IMR-90 (cell line): ENCODE data around the gene RHEX. TPM values are rescaled to one million over a fixed set of nuclear protein-coding genes. Genes with fewer than 3 reads are reported as not detected.

Experiments used
- ATAC-seq: fragments of 200-7000 bp; cut with Tn5 transposase; 2 replicates; pipeline ENCODE4 v1.9.1; 2020; ENCODE audit warnings: low read depth, mild to moderate bottlenecking, moderate library complexity
- BruUV-seq: library from RNA; stranded (reverse); fragments of 400-500 nt; replicated peaks from 2 replicates; lab custom pipeline; 2021; lab: Mats Ljungman, UMichigan
- CTCF ChIA-PET: fragments of 300-600 bp; formaldehyde crosslinking; extraction: SDS; loops from one replicate; lab custom pipeline; 2021; ENCODE audit warnings: antibody characterized with exemption; lab: Yijun Ruan, JAX
- POLR2A ChIA-PET: fragments of 300-600 bp; sonication (Branson Sonifier 250); formaldehyde crosslinking; loops from one replicate; lab custom pipeline; 2022; ENCODE audit warnings: antibody characterized with exemption; ENCODE audit not compliant: unreplicated experiment; lab: Charles Lee
- DNase-seq: peaks from one replicate; pipeline ENCODE4 v3.0.0; 2013
- H2AFZ ChIP-seq: replicated peaks from 2 replicates; pipeline ENCODE3; 2013; ENCODE audit warnings: low read length, mild to moderate bottlenecking; ENCODE audit not compliant: poor library complexity
- H2AK5ac ChIP-seq: 2 replicates; pipeline ENCODE4 v1.6.1; 2013; ENCODE audit warnings: low read depth, low read length, inconsistent platforms
- H2AK9ac ChIP-seq: replicated peaks from 2 replicates; pipeline ENCODE3; 2013; ENCODE audit warnings: mild to moderate bottlenecking, low read depth, low read length, moderate library complexity; ENCODE audit not compliant: poor library complexity
- H2BK120ac ChIP-seq: 2 replicates; pipeline ENCODE4 v1.6.1; 2013; ENCODE audit warnings: low read depth, low read length, inconsistent platforms
- H2BK15ac ChIP-seq: 3 replicates; pipeline ENCODE4 v1.6.1; 2013; ENCODE audit warnings: low read depth, low read length, inconsistent platforms
- H2BK20ac ChIP-seq: 2 replicates; pipeline ENCODE4 v1.6.1; 2013; ENCODE audit warnings: low read depth, mild to moderate bottlenecking, inconsistent platforms, low read length, moderate library complexity
- H2BK5ac ChIP-seq: 2 replicates; pipeline ENCODE4 v1.6.1; 2013; ENCODE audit warnings: mild to moderate bottlenecking, low read depth, low read length, inconsistent platforms; ENCODE audit not compliant: poor library complexity, severe bottlenecking
- H3K14ac ChIP-seq: replicated peaks from 2 replicates; pipeline ENCODE4 v1.6.1; 2013; ENCODE audit warnings: low read depth, low read length, inconsistent platforms
- H3K18ac ChIP-seq: 2 replicates; pipeline ENCODE4 v1.6.1; 2013; ENCODE audit warnings: low read depth, low read length, control low read depth
- H3K23ac ChIP-seq: 2 replicates; pipeline ENCODE4 v1.6.1; 2013; ENCODE audit warnings: low read depth, low read length, inconsistent platforms
- H3K27ac ChIP-seq: 2 replicates; pipeline ENCODE4 v1.5.1; 2013; ENCODE audit warnings: mild to moderate bottlenecking, control low read depth, low read length; ENCODE audit not compliant: insufficient read depth
- H3K27me3 ChIP-seq: 2 replicates; pipeline ENCODE4 v1.6.1; 2013; ENCODE audit warnings: low read length; ENCODE audit not compliant: control insufficient read depth, insufficient read depth
- H3K36me3 ChIP-seq: 2 replicates; pipeline ENCODE4 v1.6.1; 2013; ENCODE audit warnings: low read length, mixed read lengths; ENCODE audit not compliant: control insufficient read depth, insufficient read depth
- H3K4ac ChIP-seq: 2 replicates; pipeline ENCODE4 v1.6.1; 2013; ENCODE audit warnings: low read depth, low read length, inconsistent platforms
- H3K4me1 ChIP-seq: 2 replicates; pipeline ENCODE4 v1.6.1; 2013; ENCODE audit warnings: low read length, mixed read lengths; ENCODE audit not compliant: control insufficient read depth, insufficient read depth
- H3K4me2 ChIP-seq: 2 replicates; pipeline ENCODE4 v1.6.1; 2013; ENCODE audit warnings: low read depth, mild to moderate bottlenecking, control low read depth, low read length, moderate library complexity
- H3K4me3 ChIP-seq: 2 replicates; pipeline ENCODE4 v1.5.1; 2013; ENCODE audit warnings: low read depth, mild to moderate bottlenecking, control low read depth, low read length, moderate library complexity; ENCODE audit not compliant: insufficient read depth
- H3K56ac ChIP-seq: 2 replicates; pipeline ENCODE4 v1.6.1; 2013; ENCODE audit warnings: low read length, inconsistent platforms; ENCODE audit not compliant: insufficient read depth; ENCODE audit errors: extremely low read depth
- H3K79me1 ChIP-seq, 2 experiments: 2 replicates each; pipeline ENCODE4 v1.6.1; 2013; ENCODE audit warnings: low read length in 2 of 2, inconsistent platforms in 1 of 2, low read depth in 1 of 2
- H3K9ac ChIP-seq: 2 replicates; pipeline ENCODE4 v1.6.1; 2013; ENCODE audit warnings: low read depth, low read length, control low read depth
- H3K9me1 ChIP-seq: 2 replicates; pipeline ENCODE4 v1.6.1; 2013; ENCODE audit warnings: low read length, inconsistent platforms; ENCODE audit not compliant: insufficient read depth
- H3K9me3 ChIP-seq: 2 replicates; pipeline ENCODE4 v1.6.1; 2013; ENCODE audit warnings: low read length; ENCODE audit not compliant: control insufficient read depth, insufficient read depth
- H4K20me1 ChIP-seq: 2 replicates; pipeline ENCODE4 v1.6.1; 2013; ENCODE audit warnings: low read length, inconsistent platforms; ENCODE audit not compliant: insufficient read depth
- H4K5ac ChIP-seq: 2 replicates; pipeline ENCODE4 v1.6.1; 2013; ENCODE audit warnings: mild to moderate bottlenecking, low read depth, low read length, control low read depth
- H4K8ac ChIP-seq, 2 experiments: 2 replicates each; pipeline ENCODE4 v1.6.1; 2013; ENCODE audit warnings: low read depth in 2 of 2, low read length in 2 of 2, control low read depth in 1 of 2, inconsistent platforms in 1 of 2
- H4K91ac ChIP-seq: 2 replicates; pipeline ENCODE4 v1.6.1; 2013; ENCODE audit warnings: low read depth, low read length, inconsistent platforms; ENCODE audit not compliant: insufficient read depth
- SMC3 ChIP-seq: fragments of 150-350 bp; IDR thresholded peaks from 2 replicates; pipeline ENCODE4 v1.6.1; 2016; ENCODE audit warnings: low read depth, mild to moderate bottlenecking, antibody characterized with exemption, low read length, moderate library complexity
- WGBS, 2 experiments: methylation state at CpG; one replicate each; pipeline versions ENCODE4 v1.1.5 to v1.1.7; 2013; ENCODE audit warnings: missing lambda C conversion rate in 2 of 2; ENCODE audit not compliant: insufficient read length in 1 of 2; ENCODE audit errors: extremely low coverage in 2 of 2; 5-methylcytosine and 5-hydroxymethylcytosine counted together
- dilution Hi-C: fragments of 300-500 bp; cut with HindIII; formaldehyde crosslinking; loops from one replicate; pipeline ENCODE4 v1.14.3; 2018; ENCODE audit warnings: low sequenced_read_pairs; ENCODE audit not compliant: unreplicated experiment
- in situ Hi-C: fragments of 300-500 bp; cut with MboI; formaldehyde crosslinking; loops from 3 replicates; pipeline ENCODE4 v1.14.3; 2019; ENCODE audit warnings: low sequenced_read_pairs, inconsistent platforms, mixed read lengths
- intact Hi-C: fragments of 100-400 bp; cut with micrococcal nuclease; formaldehyde crosslinking; loops from 2 replicates; pipeline ENCODE4 v1.10.0; 2022
- polyA plus RNA-seq, 3 experiments: library from polyadenylated mRNA; depleted of rRNA; stranded (reverse); fragments of >200 nt; gene quantifications; 2 replicates each; pipeline ENCODE4 v1.2.3, GENCODE V29; 2012; ENCODE audit warnings: low replicate concordance in 1 of 3
- total RNA-seq: library from RNA; depleted of rRNA; stranded (reverse); fragments of >200 nt; gene quantifications from 2 replicates; pipeline ENCODE4 v1.2.3, GENCODE V29; 2012

Gene RHEX
- total and polyA plus RNA-seq, 2 of the 4 experiments (the other 2 are of a cell fraction): not detected

DNA sequence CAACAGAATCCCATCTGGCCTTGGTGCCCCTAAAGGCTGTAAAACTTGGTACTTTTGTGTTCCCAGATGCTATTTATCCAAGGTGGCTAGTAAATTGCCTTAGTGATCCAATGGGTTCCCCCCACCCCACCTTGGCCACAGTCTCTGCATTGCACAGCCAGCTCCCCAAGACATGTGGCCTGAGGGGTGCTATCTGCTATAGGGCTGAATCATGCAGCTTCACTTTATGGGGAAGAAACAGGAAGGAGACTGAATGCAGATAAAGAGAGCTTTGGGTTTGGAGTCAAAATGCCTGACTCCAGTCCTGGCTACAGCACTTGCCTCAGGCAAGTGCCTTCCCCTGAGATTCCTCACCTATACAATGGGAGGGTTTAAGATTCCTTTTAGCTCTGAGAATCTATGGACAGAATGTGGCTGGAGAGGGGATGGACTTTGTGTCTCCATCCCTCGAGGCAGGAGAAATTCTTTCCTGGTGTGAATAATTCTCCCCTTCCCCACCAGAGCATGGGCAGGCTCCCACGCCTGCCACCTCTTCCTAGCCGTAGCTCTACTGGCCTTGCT, 6.5 kb downstream of the RHEX start:
- Histone ChIP-seq H2AK9ac (no peak overlapping the region), H2BK5ac (no peak overlapping the region), H3K18ac (no peak overlapping the region), H3K9me3 (no peaks in the 10 kb centered on the region), H3K9me1 (no peaks in the 10 kb centered on the region), H3K4ac (no peak overlapping the region), H2BK15ac (no peak overlapping the region), H2BK120ac (no peak overlapping the region), H3K23ac (no peak overlapping the region), H3K36me3 (no peaks in the 10 kb centered on the region), H4K20me1 (no peaks in the 10 kb centered on the region), H3K14ac (no peak overlapping the region), H4K8ac (no peak overlapping the region), H2AK5ac (no peak overlapping the region), H2AFZ (no peak overlapping the region), H3K9ac (no peak overlapping the region), H2BK20ac (no peak overlapping the region), H3K4me2 (no peak overlapping the region), H3K56ac (no peak overlapping the region), H3K27me3 (peaks cover 35% of the 10 kb centered on the region), H3K4me3 (no peak overlapping the region), H4K5ac (no peak overlapping the region), H3K27ac (no peak overlapping the region), H3K79me1 (no peaks in the 10 kb centered on the region), H3K4me1 (no peaks in the 10 kb centered on the region), H4K91ac (no peak overlapping the region)
- WGBS, 2 experiments: no CpG with 5 or more reads among the region's 3 CpGs
- no TSS peak for BruUV-seq
- ATAC-seq (no peak), DNase-seq (no peak)
- in situ Hi-C loops (no loop called here), intact Hi-C loops (no loop called here), dilution Hi-C loops (no loop called here)
- CTCF ChIA-PET: interaction anchor here (1.1 kb wide), 1 partner anchor 47 kb away, joined by 4 read pairs; no protein-coding TSS in a partner anchor
- TF ChIP-seq SMC3: no peak
- POLR2A ChIA-PET: no interaction called here
